Testis (tissue), 2 donors: ENCODE measurements around the gene TBC1D5.

Experiments used
- CTCF ChIP-seq, 3 experiments: fragments of 450-650 bp in 2 of 3; fragments of 200-600 bp in 1 of 3; sonication (generic) in 1 of 3; IDR thresholded peaks; one replicate each; pipeline ENCODE4 v1.5.1; 2016 to 2019; ENCODE audit warnings: antibody characterized with exemption in 3 of 3, mild to moderate bottlenecking in 2 of 3, moderate library complexity in 1 of 3
- POLR2A ChIP-seq: fragments of 450-650 bp; IDR thresholded peaks from one replicate; pipeline ENCODE4 v1.6.1; 2017; ENCODE audit warnings: antibody characterized with exemption, mild to moderate bottlenecking, moderate library complexity

DNA sequence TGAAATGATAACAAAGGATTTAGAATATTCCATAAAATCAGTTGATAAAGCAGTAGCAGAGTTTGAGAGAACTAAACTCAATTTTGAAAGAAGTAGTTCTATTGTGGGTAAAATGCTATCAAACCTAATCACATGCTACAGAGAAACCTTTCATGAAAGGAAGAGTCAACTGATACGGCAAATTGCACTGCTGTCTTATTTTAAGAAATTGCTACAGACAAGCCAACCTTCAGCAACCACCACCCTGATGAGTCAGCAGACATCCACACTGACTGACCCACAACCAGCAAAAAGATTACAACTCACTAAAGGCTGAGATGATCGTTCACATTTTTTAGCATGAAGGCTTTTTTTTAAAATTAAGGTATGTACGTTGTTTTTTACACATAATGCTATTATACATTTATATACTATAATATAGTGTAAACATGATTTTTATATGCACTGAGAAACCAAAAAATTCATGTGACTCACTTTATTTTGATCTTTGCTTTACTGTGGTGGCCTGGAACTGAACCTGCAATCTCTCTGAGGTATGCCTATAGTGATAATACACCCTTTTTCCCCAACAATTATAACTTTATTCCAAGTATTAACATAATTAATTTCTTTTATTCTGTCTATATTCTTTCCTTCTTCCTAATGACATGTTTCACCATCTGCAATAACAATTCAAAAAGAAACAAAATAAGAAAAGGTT lies 109.9 kb downstream of the TBC1D5 start:
- no peak for TF ChIP-seq CTCF (IDR thresholded peaks at IDR 0.05)
- TF ChIP-seq POLR2A = no peak
